ENCODE results near the gene CLIC1.

CLIC1 gene

DNA sequence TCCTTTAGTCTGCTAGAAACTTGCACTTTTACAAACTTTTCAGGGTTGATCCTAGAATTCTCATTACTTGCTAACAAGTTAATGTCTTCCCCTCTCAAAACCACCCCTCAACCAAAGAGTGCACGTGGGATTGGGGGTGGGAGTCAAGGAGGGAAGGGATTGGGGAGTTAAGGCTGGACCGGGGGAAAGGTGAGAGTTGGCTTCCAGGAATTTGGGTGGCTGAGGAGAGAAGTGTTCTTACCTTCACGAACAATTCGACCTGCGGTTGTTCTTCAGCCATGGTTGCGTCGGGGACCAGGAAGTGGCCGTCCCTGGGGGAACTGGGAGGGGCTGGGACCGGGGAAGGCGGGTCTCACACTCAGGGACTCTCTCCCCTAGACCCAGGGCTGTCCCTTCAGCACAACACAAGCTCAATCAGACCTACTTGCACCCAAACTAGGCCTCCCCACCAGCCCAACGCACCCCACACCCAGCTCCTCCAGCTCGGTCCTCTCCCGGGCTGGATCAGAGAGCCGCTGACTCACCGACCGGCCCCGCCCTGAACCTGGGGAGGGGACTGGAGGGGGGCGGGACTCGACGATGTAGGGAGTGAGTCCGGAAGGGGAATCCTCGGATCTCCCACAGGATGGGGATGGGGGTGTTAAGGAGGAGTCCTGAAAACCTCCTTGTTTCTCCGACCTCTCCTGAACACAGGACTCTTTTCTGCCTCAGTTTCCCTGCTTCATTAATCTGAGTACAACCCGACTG is at the start of gene CLIC1:
Gene CLIC1, minus strand, starts transcription at position 510 of the 747 bp plus-strand sequence. Its CDS starts 230 bp downstream, at position 280.
- peak; percentile 65 to 80 for DNase-seq (ENCODE audit: low read depth in 2 of 2)

DNA sequence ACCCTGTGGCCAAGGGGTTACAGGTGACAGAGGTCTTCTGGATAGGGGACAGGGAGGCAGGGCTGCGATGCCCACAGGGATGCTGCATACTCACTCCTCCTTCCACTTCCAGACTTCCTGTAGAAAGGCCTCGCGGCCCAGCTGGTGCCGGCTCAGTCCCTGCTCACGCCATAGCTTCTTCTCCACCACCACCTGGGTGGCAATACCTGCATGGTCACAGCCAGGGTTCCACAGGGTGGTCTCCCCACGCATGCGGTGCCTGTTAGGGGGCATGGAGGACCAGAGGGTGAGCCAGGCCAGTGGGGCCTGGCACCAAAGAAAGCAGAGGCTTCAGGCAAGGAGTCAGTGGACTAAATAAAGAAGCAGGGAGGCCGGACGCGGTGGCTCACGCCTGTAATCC is 49.1 kb upstream of the CLIC1 start:
- DNase-seq (ENCODE audit: low read depth in 2 of 2) = no peak

DNA sequence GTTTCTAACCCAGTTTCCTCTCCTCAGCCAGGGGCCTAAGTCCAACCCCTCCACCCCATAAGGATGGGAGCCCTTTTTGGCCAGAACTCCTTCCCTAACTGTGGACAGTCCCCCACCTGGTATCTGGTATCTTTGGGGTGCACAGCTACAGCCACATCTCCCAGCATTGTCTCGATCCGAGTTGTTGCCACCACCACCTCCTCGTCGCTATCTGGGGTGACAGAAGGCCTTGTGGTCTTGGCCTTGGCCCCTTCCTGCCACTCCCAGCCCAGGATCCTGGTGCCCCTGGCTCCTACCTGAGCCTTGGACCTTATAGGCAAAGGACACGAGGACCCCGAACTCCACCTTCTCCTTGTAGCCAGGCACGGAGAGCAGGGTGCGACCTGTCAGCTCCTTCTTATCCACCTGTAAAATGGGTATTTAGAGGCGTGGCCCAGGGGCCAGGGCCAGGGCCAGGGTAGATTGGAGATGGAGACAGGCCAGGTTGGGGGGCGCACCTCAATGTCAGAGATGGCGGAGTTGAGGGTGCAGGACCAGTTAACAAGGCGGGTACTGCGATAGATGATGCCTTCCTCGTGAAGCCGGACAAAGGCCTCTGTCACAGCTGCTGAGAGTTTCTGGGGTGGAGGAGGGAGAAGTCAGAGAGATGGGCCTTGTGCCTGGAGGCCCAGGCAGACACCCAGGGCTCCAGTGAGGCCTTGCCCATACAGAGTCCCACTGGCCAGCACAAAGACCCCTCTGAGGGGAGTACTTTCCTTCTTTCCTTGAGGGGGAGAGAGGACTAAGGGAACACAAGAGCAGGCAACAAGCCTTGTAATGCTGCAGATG is 48.0 kb upstream of the CLIC1 start:
- DNase-seq (ENCODE audit: low read depth in 2 of 2) = no peak

DNA sequence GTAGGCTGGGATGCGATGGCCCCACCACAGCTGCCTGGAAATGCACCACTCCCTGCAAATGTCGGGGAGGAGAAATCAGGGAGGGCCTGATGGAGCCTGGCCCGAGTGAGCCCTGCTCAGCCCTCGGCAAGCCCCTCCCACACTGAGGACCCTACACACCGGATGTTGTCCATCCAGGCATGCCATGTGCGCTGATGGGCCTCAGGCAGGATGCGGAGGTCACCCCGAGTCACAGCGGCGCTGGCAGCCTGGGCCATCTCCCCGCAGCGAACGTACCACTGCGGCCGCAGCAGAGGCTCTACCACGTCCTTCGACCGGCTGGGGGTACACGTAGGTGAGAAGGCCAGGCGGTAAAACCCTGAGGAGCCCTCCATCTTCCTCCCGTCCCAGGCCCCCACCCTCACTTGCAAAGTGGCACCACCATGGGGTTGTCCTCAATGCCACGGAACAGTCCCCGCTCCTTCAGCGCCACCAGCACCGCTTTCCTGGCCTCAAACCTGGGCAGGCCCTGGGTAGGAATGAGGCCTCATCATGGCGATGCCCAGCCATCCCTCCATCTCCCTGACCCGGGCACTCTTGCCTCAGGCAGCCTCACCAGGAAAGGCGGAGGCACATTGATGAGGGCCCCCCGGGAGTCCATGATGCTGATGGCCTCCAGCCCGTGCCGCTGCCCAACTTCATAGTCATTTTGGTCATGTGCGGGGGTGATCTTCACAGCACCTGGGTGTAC is 46.0 kb upstream of the CLIC1 start:
- no peak for DNase-seq (ENCODE audit: low read depth in 2 of 2)

DNA sequence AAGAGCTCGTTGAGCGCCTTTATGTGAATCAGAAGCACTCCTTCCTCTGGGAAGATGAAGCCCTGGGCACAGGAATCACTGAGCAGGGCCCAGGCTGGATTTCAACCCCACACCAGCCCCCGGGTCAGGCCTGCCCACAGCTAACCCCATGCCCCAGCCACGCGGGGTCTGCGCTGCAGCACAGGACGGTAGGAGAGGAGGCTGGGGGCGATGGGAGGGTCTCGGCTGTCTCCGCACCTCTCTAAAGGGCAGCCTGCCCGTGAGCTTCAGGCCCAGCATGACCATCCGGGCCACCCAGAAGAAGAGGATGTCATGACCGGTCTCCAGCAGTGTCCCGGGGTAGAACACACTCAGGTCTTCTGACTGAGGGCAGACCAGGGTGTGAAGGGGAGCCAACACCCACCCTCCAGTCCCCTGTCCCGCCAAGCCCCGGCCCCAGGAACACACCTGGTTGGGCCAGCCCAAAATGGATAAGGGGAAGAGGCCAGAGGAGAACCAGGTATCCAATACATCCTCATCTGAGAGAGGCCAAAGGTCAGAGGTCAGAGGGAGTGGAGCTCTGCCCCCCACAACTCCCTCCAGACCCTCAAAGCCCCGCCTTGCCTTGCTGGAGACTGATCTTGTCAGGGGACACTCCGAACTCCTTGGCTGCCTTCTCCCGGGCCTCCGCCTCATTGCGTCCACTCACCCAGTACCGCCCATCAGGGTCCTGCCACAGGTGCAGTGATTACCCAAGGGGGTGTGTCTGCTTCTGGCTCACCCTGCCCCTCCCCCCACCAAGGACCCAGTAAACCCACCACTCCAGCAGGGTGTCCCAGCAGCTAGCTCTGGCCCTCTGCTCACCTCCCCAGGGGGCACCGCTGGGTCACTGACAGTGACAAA is 45.2 kb upstream of the CLIC1 start:
- no peak for DNase-seq (ENCODE audit: low read depth in 2 of 2)

DNA sequence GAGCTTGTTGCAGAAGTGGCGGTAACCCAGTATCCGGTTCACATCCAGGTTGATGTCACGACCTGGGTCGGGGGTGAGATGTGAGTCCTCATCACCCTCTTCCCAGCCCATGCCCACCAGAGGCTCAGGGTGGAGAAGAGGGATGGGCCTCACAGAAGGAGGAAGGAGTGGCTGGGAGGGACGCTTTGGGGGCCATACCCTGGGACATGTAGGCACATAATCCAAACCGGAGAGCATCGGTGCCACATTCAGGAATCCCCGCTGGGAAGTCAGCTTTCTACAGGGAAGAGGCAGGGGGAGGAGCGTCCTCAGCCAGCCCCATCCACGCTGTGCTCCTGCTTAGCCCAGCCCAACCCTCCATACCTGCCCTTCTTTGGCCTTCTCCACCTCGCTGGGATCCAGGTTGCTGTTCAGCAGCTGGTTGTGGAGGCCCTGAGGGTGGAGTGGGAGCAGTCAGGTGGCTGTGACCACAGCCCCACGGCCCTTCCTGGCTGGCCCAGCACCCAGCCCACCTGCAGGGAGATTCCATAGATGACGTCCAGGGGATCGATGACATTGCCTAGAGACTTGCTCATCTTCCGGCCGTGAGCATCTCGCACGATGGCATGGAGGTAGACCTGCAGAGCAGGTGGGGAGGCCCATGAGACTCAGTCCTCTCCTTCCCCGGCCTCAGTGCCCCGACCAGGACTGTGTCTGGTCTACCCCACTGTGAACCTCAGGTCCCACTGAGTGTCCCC is 44.3 kb upstream of the CLIC1 start:
- no peak for DNase-seq (ENCODE audit: low read depth in 2 of 2)

DNA sequence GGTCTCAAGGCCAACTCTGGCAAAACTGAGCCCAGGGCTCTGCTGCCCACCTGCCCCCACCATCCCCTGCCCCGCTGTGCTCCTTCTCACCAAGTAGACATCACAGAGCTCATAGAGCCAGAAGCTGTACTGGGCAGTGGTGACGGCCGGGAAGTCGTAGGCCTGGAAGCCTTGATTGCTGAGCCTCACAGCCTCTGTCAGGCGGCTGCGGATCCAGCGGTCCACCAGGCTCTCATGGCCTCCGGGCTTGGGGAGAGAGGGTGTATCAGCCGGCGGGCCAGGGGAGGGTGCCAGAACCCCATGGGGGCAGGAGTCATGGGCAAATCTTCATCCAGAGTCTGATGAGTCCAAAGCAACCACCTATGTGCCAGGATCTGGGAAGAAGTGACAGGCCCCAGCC is 43.6 kb upstream of the CLIC1 start:
- DNase-seq (ENCODE audit: low read depth in 2 of 2) = no peak

DNA sequence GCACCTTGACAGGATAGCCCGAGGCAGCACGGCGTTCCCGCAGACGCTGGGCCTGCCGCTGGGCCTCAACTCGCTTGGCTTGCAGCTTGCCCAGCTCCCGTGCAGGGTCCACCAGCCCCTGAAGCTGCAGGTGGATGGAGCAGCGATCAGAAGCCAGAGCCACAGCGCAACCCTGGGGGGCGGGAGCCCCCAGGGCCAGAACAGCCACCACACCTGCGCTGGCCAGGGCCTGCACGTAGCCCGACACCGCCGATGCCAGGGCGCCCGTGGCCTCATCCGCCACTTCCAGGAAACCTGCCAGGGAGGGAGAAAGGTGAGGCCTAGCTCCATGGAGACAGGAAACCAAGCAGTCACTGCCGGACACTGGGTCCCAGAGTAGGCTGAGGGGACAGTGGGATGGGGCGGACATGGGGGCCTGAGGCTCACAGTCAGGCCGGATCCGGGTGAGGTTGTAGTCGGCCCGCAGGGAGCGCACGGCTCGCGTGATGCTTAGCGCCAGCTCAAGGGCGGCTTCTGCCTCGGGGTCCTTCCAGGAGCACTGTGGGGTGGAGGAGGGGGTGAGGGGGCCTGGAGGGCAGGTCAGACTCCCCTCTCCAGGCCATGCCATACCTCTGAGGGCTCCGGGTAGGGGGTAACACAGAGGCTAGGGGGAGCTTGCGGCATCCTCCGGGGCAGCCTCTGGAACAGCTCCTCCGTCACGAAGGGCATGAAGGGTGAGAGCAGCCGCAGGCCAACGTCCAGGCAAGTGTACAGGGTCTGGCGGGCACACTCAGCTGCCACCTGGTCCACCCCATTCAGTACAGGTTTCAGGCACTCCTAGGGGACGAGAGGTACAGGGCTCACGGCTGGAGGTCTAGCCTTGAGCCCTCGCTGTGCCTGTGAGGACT is 42.9 kb upstream of the CLIC1 start:
- no peak for DNase-seq (ENCODE audit: low read depth in 2 of 2)

DNA sequence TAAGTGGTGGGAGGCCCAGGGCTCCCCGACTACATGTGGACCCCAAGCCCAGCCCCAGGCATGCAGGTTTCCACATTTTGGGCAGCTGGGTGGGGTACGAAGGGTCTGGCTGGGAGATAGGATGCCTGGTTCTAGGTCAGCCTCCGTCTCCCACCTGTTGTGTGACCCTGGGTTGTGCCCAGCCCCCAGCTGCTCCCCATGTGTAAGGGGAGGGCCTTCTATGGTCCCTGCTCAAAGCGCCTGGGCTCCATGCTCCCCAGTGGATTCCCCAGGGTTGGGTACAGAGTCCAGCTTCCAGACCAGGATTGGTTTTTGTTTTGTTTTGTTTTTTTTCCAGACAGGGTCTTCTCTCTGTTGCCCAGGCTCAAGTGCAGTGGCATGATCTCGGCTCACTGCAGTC is 41.9 kb upstream of the CLIC1 start:
- DNase-seq (ENCODE audit: low read depth in 2 of 2) = no peak

DNA sequence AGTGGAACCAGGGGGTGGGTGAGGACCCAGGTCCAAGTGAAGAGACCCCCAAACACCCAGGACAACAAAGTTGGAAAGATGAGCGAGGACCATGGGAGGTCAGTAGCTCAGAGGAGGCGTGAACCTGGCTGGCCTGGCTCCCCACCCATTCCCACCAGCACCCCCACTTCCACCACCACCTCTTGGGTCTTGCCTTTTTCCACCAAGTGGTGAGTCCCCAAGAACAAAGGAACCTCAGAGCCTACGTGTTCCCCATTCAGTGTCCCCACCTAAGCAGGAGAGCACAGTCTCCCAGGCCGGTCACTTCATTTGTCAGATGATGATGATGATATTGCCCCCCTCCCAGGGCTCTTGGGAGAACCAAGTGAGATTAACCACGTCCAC is 41.3 kb upstream of the CLIC1 start:
- DNase-seq (ENCODE audit: low read depth in 2 of 2) = no peak

DNA sequence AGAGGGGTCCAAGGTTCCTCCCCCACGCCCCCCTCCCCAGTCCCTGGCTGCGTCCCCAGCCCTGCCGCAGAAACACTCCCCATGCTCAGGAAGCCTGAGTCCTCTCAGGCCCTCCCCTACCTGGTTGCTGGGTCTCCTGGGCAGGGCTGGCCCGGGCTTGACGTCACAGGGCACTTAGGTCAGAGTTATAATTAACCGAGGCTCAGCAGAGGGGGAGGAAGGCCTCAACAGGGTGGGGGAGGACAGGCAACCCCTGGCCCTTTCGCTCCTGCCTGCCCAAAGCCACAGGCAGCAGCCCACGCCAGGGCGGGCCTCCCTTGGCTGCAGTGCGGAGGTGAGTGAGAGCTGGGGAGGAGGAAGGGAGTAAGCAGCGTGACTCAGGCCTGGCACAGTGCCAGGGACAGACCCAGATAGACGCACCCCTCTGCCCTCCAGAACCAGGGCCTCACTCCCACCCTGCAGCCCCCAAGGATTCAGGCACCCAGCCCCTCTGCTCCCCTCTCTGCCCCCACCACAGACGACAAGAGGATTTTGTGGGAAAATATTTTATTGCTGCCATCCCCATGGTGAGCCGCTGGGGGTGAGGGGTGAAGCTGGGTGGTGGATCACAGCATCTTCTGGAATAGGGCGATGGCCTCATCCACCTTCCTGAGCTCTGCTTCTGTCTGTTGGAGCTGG is 40.8 kb upstream of the CLIC1 start, which contains the start of gene VWA7:
Gene VWA7, minus strand, starts transcription at position 340 of the 678 bp plus-strand sequence. CDS start 549 bp downstream, outside the sequence.
- DNase-seq (ENCODE audit: low read depth in 2 of 2) = peak; percentile 72 to 73

DNA sequence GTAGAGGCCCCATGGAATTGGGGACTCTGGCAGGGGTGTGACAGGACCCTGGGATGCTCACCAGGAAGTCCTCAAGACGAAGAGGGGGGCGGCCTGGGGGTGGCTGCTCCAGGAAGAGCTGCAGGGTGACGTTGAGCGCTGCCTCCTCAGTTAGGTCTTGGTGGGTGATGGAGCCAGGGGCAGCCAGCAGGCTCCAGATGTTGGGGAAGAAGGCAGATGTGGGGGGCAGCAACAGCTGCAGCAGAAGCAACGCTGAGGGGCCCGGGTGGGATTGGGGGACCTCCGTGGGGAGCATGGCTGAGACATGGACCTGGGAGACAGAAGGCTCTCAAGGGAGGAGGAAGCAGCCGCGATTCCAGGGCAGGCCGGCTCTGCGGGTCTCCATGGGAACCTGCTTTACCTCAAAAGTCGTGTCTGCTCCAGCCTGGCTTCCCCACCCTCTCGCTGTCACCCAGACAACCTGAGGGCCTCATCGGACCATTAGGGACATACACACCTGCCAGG is 40.2 kb upstream of the CLIC1 start:
- DNase-seq (ENCODE audit: low read depth in 2 of 2) = no peak

DNA sequence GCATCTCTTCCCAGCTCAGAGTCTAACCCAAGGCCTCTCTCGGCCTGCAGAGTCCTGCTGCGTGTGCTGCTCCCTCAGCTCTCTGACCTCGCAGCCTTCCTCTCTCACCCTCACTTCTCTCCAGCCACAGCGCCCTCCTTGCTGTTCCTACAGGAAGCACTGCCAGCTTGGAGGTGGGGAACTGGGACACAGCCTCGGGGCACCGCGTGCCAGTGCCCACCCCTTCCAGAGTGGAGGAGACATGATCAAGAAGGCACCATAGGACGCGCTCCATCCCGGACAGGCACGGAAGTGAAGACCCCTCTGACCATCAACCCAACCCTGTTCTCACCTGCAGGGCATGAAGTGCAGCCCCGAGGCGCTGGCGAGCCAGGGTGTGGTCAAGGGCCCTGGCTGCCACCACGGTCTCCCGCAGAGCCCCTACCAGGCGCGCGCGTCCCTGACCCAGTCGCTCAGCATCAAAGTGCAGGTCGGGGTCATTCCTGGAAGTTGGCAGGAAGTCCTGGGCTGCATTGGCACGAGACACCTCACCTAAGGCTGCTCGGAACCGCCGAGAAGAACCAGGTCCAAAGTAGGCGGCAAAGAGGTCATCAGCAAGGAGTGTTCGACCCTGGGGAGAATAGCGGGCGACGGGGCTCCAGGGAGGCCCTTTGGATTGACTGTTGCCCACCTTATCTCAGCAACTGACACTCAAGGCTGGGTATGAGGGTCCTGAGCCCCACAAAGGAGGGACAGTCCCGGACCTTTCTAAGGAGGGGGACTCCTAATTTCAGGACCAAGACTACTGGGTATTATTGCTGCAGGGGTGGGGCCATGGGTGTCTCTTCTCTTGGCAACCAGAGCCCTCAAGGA is 39.5 kb upstream of the CLIC1 start:
- DNase-seq (ENCODE audit: low read depth in 2 of 2) = no peak

DNA sequence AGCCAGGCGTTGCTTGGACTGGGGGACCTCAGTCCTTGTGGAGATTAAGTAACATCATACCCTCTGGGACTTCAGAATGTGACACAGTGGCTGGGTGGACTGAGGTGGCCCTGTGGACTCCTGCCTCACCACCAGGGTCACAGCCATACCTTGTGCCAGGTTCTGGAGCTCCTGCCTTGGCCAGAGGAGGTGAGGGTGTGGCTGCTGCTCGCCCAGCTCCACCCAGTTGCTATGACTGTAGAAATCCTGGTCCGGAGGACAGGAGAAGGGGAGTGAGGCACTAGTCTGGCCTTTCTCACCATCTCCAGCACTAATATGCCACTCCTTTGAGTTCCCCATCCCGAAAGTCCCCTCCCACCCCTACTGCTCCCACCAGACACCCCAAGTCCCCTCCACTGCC is 38.9 kb upstream of the CLIC1 start:
- DNase-seq (ENCODE audit: low read depth in 2 of 2) = no peak

DNA sequence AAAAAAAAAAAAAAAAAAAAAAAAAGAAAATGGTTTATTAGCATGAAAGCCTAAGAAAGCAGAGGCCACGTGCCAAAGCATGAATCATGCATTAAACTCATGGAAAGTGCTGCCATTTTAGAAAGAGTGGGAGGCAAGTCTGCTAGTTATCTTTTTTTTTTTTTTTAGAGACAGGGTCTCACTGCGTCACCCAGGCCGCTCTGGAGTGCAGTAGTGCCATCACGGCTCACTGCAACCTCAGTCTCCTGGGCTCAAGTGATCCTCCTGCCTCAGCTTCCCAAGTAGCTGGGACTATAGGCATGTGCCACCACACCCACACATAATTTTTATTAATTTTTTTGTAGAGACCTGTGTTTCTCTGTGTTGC is 35.6 kb upstream of the CLIC1 start:
- no peak for DNase-seq (ENCODE audit: low read depth in 2 of 2)

DNA sequence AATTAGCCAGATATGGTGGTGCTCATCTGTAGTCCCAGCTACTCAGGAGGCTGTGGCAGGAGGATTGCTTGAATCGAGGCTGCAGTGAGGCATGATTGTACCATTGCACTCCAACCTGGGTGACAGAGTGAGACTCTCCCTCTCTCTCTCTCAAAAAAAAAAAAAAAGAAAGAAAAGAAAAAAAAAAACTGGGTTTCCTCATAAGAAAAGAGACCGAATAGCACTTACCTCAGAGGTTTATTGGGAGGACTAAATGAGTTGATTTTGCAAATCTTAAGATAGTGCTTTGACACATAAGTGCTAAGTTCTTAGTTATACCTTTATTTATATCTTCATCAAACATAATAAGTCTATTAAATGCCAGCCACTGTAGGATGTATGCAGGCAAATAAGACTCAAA is 34.5 kb upstream of the CLIC1 start:
- no peak for DNase-seq (ENCODE audit: low read depth in 2 of 2)

DNA sequence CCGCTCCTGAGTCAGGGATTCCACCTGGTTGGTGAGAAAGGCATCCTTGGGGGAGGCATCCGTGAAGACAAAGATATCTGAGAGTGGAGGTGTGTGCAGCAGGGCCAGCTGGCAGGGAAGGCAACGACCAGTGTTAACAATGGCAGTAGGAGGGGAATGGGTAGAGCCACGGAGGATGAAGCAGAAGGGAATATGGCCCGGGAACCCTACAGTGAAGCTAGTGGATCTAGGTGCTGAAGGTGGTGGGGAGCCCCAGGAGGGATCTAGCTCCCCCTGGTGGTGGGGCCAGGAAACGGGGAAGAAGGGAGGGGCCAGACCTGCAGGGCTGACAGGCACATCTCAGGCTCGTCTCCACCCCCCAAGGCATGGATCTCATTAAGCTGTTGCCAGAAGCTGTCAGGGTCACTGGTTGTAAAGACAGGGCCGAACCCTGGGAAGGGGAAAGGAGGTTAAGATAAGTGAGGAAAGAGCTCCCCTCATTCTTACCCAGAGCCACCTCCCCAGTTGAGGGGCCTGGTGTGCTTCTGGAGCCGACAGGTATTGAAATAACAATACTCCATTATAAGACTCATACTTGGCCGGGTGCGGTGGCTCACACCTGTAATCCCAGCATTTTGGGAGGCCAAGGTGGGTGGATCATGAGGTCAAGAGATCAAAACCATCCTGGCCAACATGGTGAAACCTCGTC is 33.5 kb upstream of the CLIC1 start:
- peak; percentile 64 to 81 for DNase-seq (ENCODE audit: low read depth in 2 of 2)
